Measurements from ENCODE around the gene ADAMTS16. TPM values are rescaled to one million over a fixed set of nuclear protein-coding genes. Genes with fewer than 3 reads are reported as not detected.

Gene ADAMTS16
- not detected in 2 replicates for total RNA-seq

- DNase-seq (ENCODE audit: low spot score) = no peak
- H3K4me3 Mint-ChIP-seq (ENCODE audit: low read depth) = no peak within 1 kb of the TSS
- H3K27ac Mint-ChIP-seq = no peak within 1 kb of the TSS
- intact Hi-C loops (cut with micrococcal nuclease) = loop anchor here (10.0 kb wide), 1 partner anchor 1535 kb away; no protein-coding TSS in a partner anchor
- H3K36me3 Mint-ChIP-seq (ENCODE audit: low read depth) = no peaks in the 10 kb centered on the region
- no peaks in the 10 kb centered on the region for H3K4me1 Mint-ChIP-seq (ENCODE audit: low read depth)
- peaks cover 17% of the 10 kb centered on the region for H3K27me3 Mint-ChIP-seq (ENCODE audit: low read depth)
- H3K9me3 Mint-ChIP-seq = no peaks in the 10 kb centered on the region
Observed at GRCh38 chr5:5139777-5140478, at the start of gene ADAMTS16. ADAMTS16 (plus strand) TSS chr5:5140330; CDS start chr5:5140468, 138 bp downstream.

GRCh38 chr5:5092149-5092548 lies 48.0 kb upstream of the ADAMTS16 start:
- no peaks in the 10 kb centered on the region for H3K27me3 Mint-ChIP-seq (ENCODE audit: low read depth)
- DNase-seq (ENCODE audit: low spot score) = no peak
- H3K4me3 Mint-ChIP-seq (ENCODE audit: low read depth) = no peak overlapping the region
- no peaks in the 10 kb centered on the region for H3K9me3 Mint-ChIP-seq
- intact Hi-C loops (cut with micrococcal nuclease) = no loop called here
- no peaks in the 10 kb centered on the region for H3K4me1 Mint-ChIP-seq (ENCODE audit: low read depth)
- H3K27ac Mint-ChIP-seq = no peak overlapping the region
- H3K36me3 Mint-ChIP-seq (ENCODE audit: low read depth) = no peaks in the 10 kb centered on the region

DNA sequence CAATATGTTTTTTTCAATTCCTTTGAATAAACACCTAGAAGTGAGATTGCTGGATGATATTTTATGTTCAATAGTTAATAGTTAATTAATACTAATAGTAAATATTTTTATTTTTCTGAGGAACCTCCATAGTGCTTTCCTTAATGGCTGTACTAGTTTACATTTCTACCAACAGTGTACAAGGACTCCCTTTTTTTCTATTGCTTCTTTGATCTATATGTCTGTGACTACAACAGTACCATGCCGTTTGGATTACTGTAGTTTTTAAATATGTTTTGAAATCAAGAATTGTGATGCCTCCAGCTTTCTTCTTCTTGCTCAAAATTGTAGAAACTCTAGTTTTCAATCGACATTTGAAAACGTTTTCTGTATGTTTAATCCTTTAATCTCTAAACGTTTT lies 39.5 kb upstream of the ADAMTS16 start:
- no peaks in the 10 kb centered on the region for H3K36me3 Mint-ChIP-seq (ENCODE audit: low read depth)
- no peaks in the 10 kb centered on the region for H3K27me3 Mint-ChIP-seq (ENCODE audit: low read depth)
- no peak overlapping the region for H3K27ac Mint-ChIP-seq
- H3K9me3 Mint-ChIP-seq = no peaks in the 10 kb centered on the region
- no peak overlapping the region for H3K4me3 Mint-ChIP-seq (ENCODE audit: low read depth)
- intact Hi-C loops (cut with micrococcal nuclease) = no loop called here
- H3K4me1 Mint-ChIP-seq (ENCODE audit: low read depth) = no peaks in the 10 kb centered on the region
- DNase-seq (ENCODE audit: low spot score) = no peak

DNA sequence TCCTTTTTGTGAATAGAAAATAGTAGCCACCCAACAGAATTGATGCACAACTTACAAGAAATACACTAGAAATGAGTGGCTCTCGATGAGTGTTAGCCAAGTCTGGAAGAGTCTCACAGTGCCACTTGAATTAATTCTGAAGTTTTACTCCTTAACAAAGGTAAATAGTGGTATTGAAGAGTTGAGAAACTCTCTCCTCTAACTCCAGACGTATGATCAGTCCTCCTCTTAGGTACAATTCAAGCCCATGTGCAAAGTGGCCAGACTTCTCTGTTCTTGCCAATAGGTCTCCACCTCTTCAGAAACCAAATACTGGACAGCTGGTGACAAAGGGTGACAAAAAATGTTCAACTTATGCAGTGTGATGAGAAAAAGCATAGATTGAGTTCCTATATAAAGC lies 38.5 kb upstream of the ADAMTS16 start:
- no peaks in the 10 kb centered on the region for H3K36me3 Mint-ChIP-seq (ENCODE audit: low read depth)
- DNase-seq (ENCODE audit: low spot score) = no peak
- H3K4me3 Mint-ChIP-seq (ENCODE audit: low read depth) = no peak overlapping the region
- H3K27me3 Mint-ChIP-seq (ENCODE audit: low read depth) = no peaks in the 10 kb centered on the region
- H3K4me1 Mint-ChIP-seq (ENCODE audit: low read depth) = no peaks in the 10 kb centered on the region
- intact Hi-C loops (cut with micrococcal nuclease) = no loop called here
- no peak overlapping the region for H3K27ac Mint-ChIP-seq
- no peaks in the 10 kb centered on the region for H3K9me3 Mint-ChIP-seq

GRCh38 chr5:5103245-5103644 lies 36.9 kb upstream of the ADAMTS16 start:
- H3K27ac Mint-ChIP-seq = no peak overlapping the region
- H3K36me3 Mint-ChIP-seq (ENCODE audit: low read depth) = no peaks in the 10 kb centered on the region
- no peak for DNase-seq (ENCODE audit: low spot score)
- no peaks in the 10 kb centered on the region for H3K9me3 Mint-ChIP-seq
- H3K27me3 Mint-ChIP-seq (ENCODE audit: low read depth) = no peaks in the 10 kb centered on the region
- no peaks in the 10 kb centered on the region for H3K4me1 Mint-ChIP-seq (ENCODE audit: low read depth)
- H3K4me3 Mint-ChIP-seq (ENCODE audit: low read depth) = no peak overlapping the region
- intact Hi-C loops (cut with micrococcal nuclease) = no loop called here

- H3K27ac Mint-ChIP-seq = no peak overlapping the region
- no peaks in the 10 kb centered on the region for H3K9me3 Mint-ChIP-seq
- no peak overlapping the region for H3K4me3 Mint-ChIP-seq (ENCODE audit: low read depth)
- intact Hi-C loops (cut with micrococcal nuclease) = no loop called here
- H3K27me3 Mint-ChIP-seq (ENCODE audit: low read depth) = no peaks in the 10 kb centered on the region
- H3K4me1 Mint-ChIP-seq (ENCODE audit: low read depth) = no peaks in the 10 kb centered on the region
- H3K36me3 Mint-ChIP-seq (ENCODE audit: low read depth) = no peaks in the 10 kb centered on the region
- no peak for DNase-seq (ENCODE audit: low spot score)
Observed at GRCh38 chr5:5104550-5104949, 35.6 kb upstream of the ADAMTS16 start.

DNA sequence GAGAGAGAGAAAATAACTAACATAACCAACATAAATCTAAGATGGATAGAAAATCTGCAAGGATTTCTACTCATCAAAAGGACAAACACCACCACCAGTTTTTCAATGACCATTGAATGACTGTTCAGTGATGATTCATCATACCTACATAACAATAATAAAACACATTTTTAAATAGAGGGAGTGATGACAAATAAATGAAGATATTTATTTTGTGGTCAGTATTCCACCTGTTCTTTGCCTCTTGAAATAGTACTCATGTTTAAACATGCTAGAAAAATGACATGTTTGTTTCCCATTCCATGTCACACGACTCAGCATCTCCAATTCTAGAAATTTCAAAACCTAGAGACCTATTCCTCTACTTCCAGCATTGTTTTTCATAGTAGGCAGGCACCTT lies 34.6 kb upstream of the ADAMTS16 start:
- Mint-ChIP-seq H3K4me3 (ENCODE audit: low read depth) (no peak overlapping the region), H3K9me3 (no peaks in the 10 kb centered on the region), H3K36me3 (ENCODE audit: low read depth) (no peaks in the 10 kb centered on the region), H3K27me3 (ENCODE audit: low read depth) (no peaks in the 10 kb centered on the region), H3K27ac (no peak overlapping the region), H3K4me1 (ENCODE audit: low read depth) (no peaks in the 10 kb centered on the region)
- intact Hi-C loops (cut with micrococcal nuclease) = no loop called here
- no peak for DNase-seq (ENCODE audit: low spot score)

DNA sequence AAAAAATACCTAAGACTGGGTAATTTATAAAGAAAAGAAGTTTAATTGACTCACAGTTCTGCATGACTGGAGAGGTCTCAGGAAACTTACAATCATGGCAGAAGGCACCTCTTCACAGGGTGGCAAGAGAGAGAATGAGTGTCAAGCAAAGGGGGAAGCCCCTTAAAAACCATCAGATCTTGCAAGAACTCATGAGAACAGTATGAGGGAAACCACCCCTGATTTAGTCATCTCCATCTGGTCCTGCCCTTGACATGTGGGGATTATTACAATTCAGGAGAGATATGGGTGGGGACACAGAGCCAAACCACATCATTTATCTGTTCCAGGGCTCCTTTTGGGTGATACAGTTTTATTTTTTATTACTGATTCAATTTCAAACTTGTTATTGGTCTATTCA lies 23.2 kb upstream of the ADAMTS16 start:
- Mint-ChIP-seq H3K9me3 (peaks cover 5% of the 10 kb centered on the region), H3K4me3 (ENCODE audit: low read depth) (no peak overlapping the region), H3K4me1 (ENCODE audit: low read depth) (no peaks in the 10 kb centered on the region), H3K27ac (no peak overlapping the region), H3K27me3 (ENCODE audit: low read depth) (no peaks in the 10 kb centered on the region), H3K36me3 (ENCODE audit: low read depth) (no peaks in the 10 kb centered on the region)
- no peak for DNase-seq (ENCODE audit: low spot score)
- intact Hi-C loops (cut with micrococcal nuclease) = no loop called here

- Mint-ChIP-seq H3K4me1 (ENCODE audit: low read depth) (no peaks in the 10 kb centered on the region), H3K4me3 (ENCODE audit: low read depth) (no peak overlapping the region), H3K36me3 (ENCODE audit: low read depth) (no peaks in the 10 kb centered on the region), H3K27me3 (ENCODE audit: low read depth) (no peaks in the 10 kb centered on the region), H3K27ac (no peak overlapping the region), H3K9me3 (no peaks in the 10 kb centered on the region)
- no peak for DNase-seq (ENCODE audit: low spot score)
- intact Hi-C loops (cut with micrococcal nuclease) = no loop called here
Observed at GRCh38 chr5:5122776-5123175, 17.4 kb upstream of the ADAMTS16 start.

GRCh38 chr5:5124231-5124630 lies 15.9 kb upstream of the ADAMTS16 start:
- no peaks in the 10 kb centered on the region for H3K9me3 Mint-ChIP-seq
- H3K36me3 Mint-ChIP-seq (ENCODE audit: low read depth) = no peaks in the 10 kb centered on the region
- no peaks in the 10 kb centered on the region for H3K27me3 Mint-ChIP-seq (ENCODE audit: low read depth)
- H3K4me3 Mint-ChIP-seq (ENCODE audit: low read depth) = no peak overlapping the region
- H3K4me1 Mint-ChIP-seq (ENCODE audit: low read depth) = no peaks in the 10 kb centered on the region
- intact Hi-C loops (cut with micrococcal nuclease) = no loop called here
- no peak overlapping the region for H3K27ac Mint-ChIP-seq
- DNase-seq (ENCODE audit: low spot score) = no peak

- no peak for DNase-seq (ENCODE audit: low spot score)
- no peaks in the 10 kb centered on the region for H3K27me3 Mint-ChIP-seq (ENCODE audit: low read depth)
- intact Hi-C loops (cut with micrococcal nuclease) = no loop called here
- H3K4me3 Mint-ChIP-seq (ENCODE audit: low read depth) = no peak overlapping the region
- no peaks in the 10 kb centered on the region for H3K4me1 Mint-ChIP-seq (ENCODE audit: low read depth)
- no peak overlapping the region for H3K27ac Mint-ChIP-seq
- no peaks in the 10 kb centered on the region for H3K36me3 Mint-ChIP-seq (ENCODE audit: low read depth)
- H3K9me3 Mint-ChIP-seq = no peaks in the 10 kb centered on the region
Observed at GRCh38 chr5:5126444-5126843, 13.7 kb upstream of the ADAMTS16 start.

DNA sequence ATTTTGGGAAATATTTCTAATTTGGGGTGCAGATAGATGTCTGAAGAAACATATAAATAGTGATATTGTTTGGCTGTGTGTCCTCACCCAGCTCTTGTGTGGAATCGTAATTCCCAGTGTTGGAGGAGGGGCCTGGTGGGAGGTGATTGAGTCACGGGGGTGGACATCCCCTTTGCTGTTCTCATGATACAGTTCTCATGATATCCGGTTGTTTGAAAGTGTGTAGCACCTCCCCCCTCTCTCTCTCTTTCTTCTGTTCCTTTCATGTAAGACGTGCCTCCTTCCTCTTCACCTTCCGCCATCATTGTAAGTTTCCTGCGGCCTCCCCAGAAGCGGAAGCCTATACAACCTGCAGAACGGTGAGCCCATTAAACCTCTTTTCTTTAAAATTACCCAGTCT lies 11.4 kb upstream of the ADAMTS16 start:
- Mint-ChIP-seq H3K9me3 (no peaks in the 10 kb centered on the region), H3K27ac (no peak overlapping the region), H3K36me3 (ENCODE audit: low read depth) (no peaks in the 10 kb centered on the region), H3K4me3 (ENCODE audit: low read depth) (no peak overlapping the region), H3K27me3 (ENCODE audit: low read depth) (no peaks in the 10 kb centered on the region), H3K4me1 (ENCODE audit: low read depth) (no peaks in the 10 kb centered on the region)
- DNase-seq (ENCODE audit: low spot score) = no peak
- intact Hi-C loops (cut with micrococcal nuclease) = no loop called here

DNA sequence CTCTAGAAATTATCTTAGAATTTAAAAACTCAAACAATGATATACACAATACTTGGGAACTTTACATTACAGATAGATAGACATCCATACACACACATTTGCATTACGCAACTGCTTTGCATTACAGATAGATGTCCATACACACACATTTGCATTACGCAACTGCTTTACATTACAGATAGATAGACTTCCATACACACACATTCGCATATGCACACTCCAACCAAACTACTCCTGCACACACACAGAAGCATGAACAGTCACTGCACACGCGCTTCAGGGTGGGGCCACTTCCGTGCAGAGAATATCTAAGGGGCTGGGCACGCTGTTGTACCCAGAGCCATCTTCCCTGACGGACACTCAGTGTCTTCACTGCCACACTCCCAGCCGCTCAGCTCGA lies 7.9 kb upstream of the ADAMTS16 start:
- Mint-ChIP-seq H3K9me3 (no peaks in the 10 kb centered on the region), H3K36me3 (ENCODE audit: low read depth) (no peaks in the 10 kb centered on the region), H3K4me1 (ENCODE audit: low read depth) (no peaks in the 10 kb centered on the region), H3K27ac (no peak overlapping the region), H3K4me3 (ENCODE audit: low read depth) (no peak overlapping the region), H3K27me3 (ENCODE audit: low read depth) (no peaks in the 10 kb centered on the region)
- no peak for DNase-seq (ENCODE audit: low spot score)
- intact Hi-C loops (cut with micrococcal nuclease) = no loop called here
